DND-41 (cell line): ENCODE results near the gene EDDM3A.
"Not testable (repeated sequence)": the region's sequence is repeated elsewhere in the genome, so short reads cannot be mapped to it uniquely, and the experiment has no call there.

Source experiments
- ATAC-seq: fragments of 200-7000 bp; cut with Tn5 transposase; 3 replicates; pipeline ENCODE4 v1.9.1; 2021; ENCODE audit warnings: low read depth; ENCODE audit not compliant: insufficient read depth
- DNase-seq: peaks from one replicate; pipeline ENCODE4 v3.0.0-alpha.2; 2020
- H2AFZ ChIP-seq: 2 replicates; pipeline ENCODE4 v1.6.0; 2012; ENCODE audit warnings: low read depth, low read length
- H3K27ac ChIP-seq: 2 replicates; pipeline ENCODE4 v1.5.1; 2012; ENCODE audit warnings: low read length, inconsistent platforms
- H3K27me3 ChIP-seq: fragments of 200-600 bp; sonication (generic); 2 replicates; pipeline ENCODE4 v1.6.0; 2012; ENCODE audit warnings: low read length, mild to moderate bottlenecking, inconsistent platforms; ENCODE audit not compliant: insufficient read depth, poor library complexity
- H3K36me3 ChIP-seq: 2 replicates; pipeline ENCODE4 v1.5.1; 2012; ENCODE audit warnings: low read length, inconsistent platforms; ENCODE audit not compliant: insufficient read depth
- H3K4me1 ChIP-seq: 2 replicates; pipeline ENCODE4 v1.5.1; 2012; ENCODE audit warnings: mild to moderate bottlenecking, low read length; ENCODE audit not compliant: insufficient read depth
- H3K4me2 ChIP-seq: 2 replicates; pipeline ENCODE4 v1.6.0; 2012; ENCODE audit warnings: mild to moderate bottlenecking, moderate library complexity, low read length, inconsistent platforms; ENCODE audit not compliant: insufficient read depth
- H3K4me3 ChIP-seq, 2 experiments: fragments of 200-600 bp in 1 of 2; shearing (Covaris generic) in 1 of 2; 2 replicates each; pipeline ENCODE4 v1.5.1; 2012 to 2016; ENCODE audit warnings: inconsistent platforms in 2 of 2, low read length in 2 of 2, mild to moderate bottlenecking in 2 of 2, low read depth in 1 of 2, moderate library complexity in 1 of 2
- H3K79me2 ChIP-seq: 2 replicates; pipeline ENCODE4 v1.6.0; 2012; ENCODE audit warnings: low read length, inconsistent platforms; ENCODE audit not compliant: insufficient read depth
- H3K9ac ChIP-seq: 2 replicates; pipeline ENCODE4 v1.6.0; 2012; ENCODE audit warnings: low read depth, mild to moderate bottlenecking, inconsistent platforms, low read length, moderate library complexity
- H3K9me3 ChIP-seq: 2 replicates; pipeline ENCODE4 v1.5.1; 2012; ENCODE audit warnings: low read length, moderate library complexity, mild to moderate bottlenecking, inconsistent platforms; ENCODE audit not compliant: insufficient read depth, severe bottlenecking
- H4K20me1 ChIP-seq: 2 replicates; pipeline ENCODE4 v1.6.0; 2012; ENCODE audit warnings: low read length; ENCODE audit not compliant: insufficient read depth
- CTCF ChIP-seq: IDR thresholded peaks from 2 replicates; pipeline ENCODE4 v1.5.1; 2012; ENCODE audit warnings: borderline replicate concordance, low read length, moderate library complexity, mild to moderate bottlenecking; ENCODE audit not compliant: poor library complexity, severe bottlenecking; ENCODE audit errors: extremely low read depth
- EZH2 ChIP-seq: IDR thresholded peaks from 3 replicates; pipeline ENCODE4 v1.6.1; 2012; ENCODE audit warnings: borderline replicate concordance, low read depth, mild to moderate bottlenecking, moderate library complexity, low read length, inconsistent platforms; ENCODE audit not compliant: severe bottlenecking

Gene EDDM3A

GRCh38 chr14:20720741-20721140 lies 24.9 kb upstream of the EDDM3A start:
- H3K9me3 ChIP-seq: no peaks in the 10 kb centered on the region
- DNase-seq (no peak), ATAC-seq (no peak)
- TF ChIP-seq CTCF: no peak
- TF ChIP-seq EZH2: no peak
- no peaks in the 10 kb centered on the region for H4K20me1 ChIP-seq
- no peak overlapping the region for H3K9ac ChIP-seq
- no peaks in the 10 kb centered on the region for H3K36me3 ChIP-seq
- no peak overlapping the region for H2AFZ ChIP-seq
- no peak overlapping the region for H3K27ac ChIP-seq
- no peaks in the 10 kb centered on the region for H3K4me1 ChIP-seq
- no peaks in the 10 kb centered on the region for H3K79me2 ChIP-seq
- H3K4me3 ChIP-seq: no peak overlapping the region
- H3K4me2 ChIP-seq: no peak overlapping the region
- H3K27me3 ChIP-seq: no peaks in the 10 kb centered on the region

- no peaks in the 10 kb centered on the region for H3K9me3 ChIP-seq
- no peaks in the 10 kb centered on the region for H3K36me3 ChIP-seq
- no peaks in the 10 kb centered on the region for H3K27me3 ChIP-seq
- H3K27ac ChIP-seq: no peak overlapping the region
- no peak overlapping the region for H3K9ac ChIP-seq
- DNase-seq (no peak), ATAC-seq (no peak)
- H4K20me1 ChIP-seq: no peaks in the 10 kb centered on the region
- H3K79me2 ChIP-seq: no peaks in the 10 kb centered on the region
- no peak overlapping the region for H3K4me3 ChIP-seq
- no peak overlapping the region for H3K4me2 ChIP-seq
- H3K4me1 ChIP-seq: no peaks in the 10 kb centered on the region
- no peak overlapping the region for H2AFZ ChIP-seq
- TF ChIP-seq EZH2 (no peak), CTCF (no peak)
These were observed 23.7 kb upstream of the EDDM3A start for GRCh38 chr14:20722016-20722415.

GRCh38 chr14:20723488-20723887 lies 22.2 kb upstream of the EDDM3A start:
- Histone ChIP-seq H3K27me3 (no peaks in the 10 kb centered on the region), H3K4me1 (no peaks in the 10 kb centered on the region), H3K27ac (no peak overlapping the region), H3K36me3 (no peaks in the 10 kb centered on the region), H3K79me2 (no peaks in the 10 kb centered on the region), H3K9ac (no peak overlapping the region), H3K4me3 (no peak overlapping the region), H3K9me3 (no peaks in the 10 kb centered on the region), H2AFZ (no peak overlapping the region), H3K4me2 (no peak overlapping the region), H4K20me1 (no peaks in the 10 kb centered on the region)
- ATAC-seq (no peak), DNase-seq (no peak)
- TF ChIP-seq EZH2 (no peak), CTCF (no peak)

GRCh38 chr14:20726121-20726520 lies 19.6 kb upstream of the EDDM3A start:
- DNase-seq, H3K4me1 ChIP-seq, H3K9ac ChIP-seq, H2AFZ ChIP-seq, H3K27ac ChIP-seq, H3K9me3 ChIP-seq, H3K36me3 ChIP-seq, ATAC-seq, H4K20me1 ChIP-seq, H3K27me3 ChIP-seq, H3K79me2 ChIP-seq, H3K4me3 ChIP-seq, H3K4me2 ChIP-seq: not testable (repeated sequence)
